Medulla oblongata (tissue), 1 donor: ENCODE data around the gene CENPVL3.
A peak's percentile ranks its signal among the peaks of the same experiment; 100 is the strongest.
"Not testable (repeated sequence)": the region's sequence is repeated elsewhere in the genome, so short reads cannot be mapped to it uniquely, and the experiment has no call there.

Source experiments
- DNase-seq: peaks from one replicate; pipeline ENCODE4 v3.0.0-alpha.2; 2015; ENCODE audit errors: extremely low spot score

CENPVL3 gene

GRCh38 chrX:51618241-51619155 is at the start of gene CENPVL3:
CENPVL3 (minus strand) TSS chrX:51618912; CDS start chrX:51618873, 39 bp downstream.
- DNase-seq: not testable (repeated sequence)

- DNase-seq: no peak
These were observed 47.3 kb upstream of the CENPVL3 start for GRCh38 chrX:51665981-51666380.

GRCh38 chrX:51643377-51643776 is 24.7 kb upstream of the CENPVL3 start:
- no peak for DNase-seq

GRCh38 chrX:51641421-51642021 is 22.8 kb upstream of the CENPVL3 start:
- peak; percentile 43 for DNase-seq

GRCh38 chrX:51636511-51636910 is 17.8 kb upstream of the CENPVL3 start:
- DNase-seq: not testable (repeated sequence)

- DNase-seq: peak; percentile 23
These were observed 4.2 kb downstream of the CENPVL3 start for GRCh38 chrX:51614353-51615012.

GRCh38 chrX:51608766-51609165 is 9.9 kb downstream of the CENPVL3 start:
- DNase-seq: no peak

- DNase-seq: peak; percentile 9
These were observed 10.6 kb downstream of the CENPVL3 start for GRCh38 chrX:51608126-51608525.

- DNase-seq: no peak
These were observed 12.3 kb downstream of the CENPVL3 start for GRCh38 chrX:51606446-51606845.

GRCh38 chrX:51598899-51599298 is 19.8 kb downstream of the CENPVL3 start:
- no peak for DNase-seq

GRCh38 chrX:51571874-51572273 is 46.8 kb downstream of the CENPVL3 start:
- DNase-seq: no peak

GRCh38 chrX:51569561-51569960 is 49.2 kb downstream of the CENPVL3 start:
- DNase-seq: no peak

- no peak for DNase-seq
These were observed 50.1 kb downstream of the CENPVL3 start for GRCh38 chrX:51568586-51568985.
